Fibroblast of gingiva (primary cell): Measurements from ENCODE around the gene TNIK.

ENCODE experiments used
- DNase-seq: peaks from one replicate; pipeline ENCODE4 v3.0.0-alpha.2; 2011; ENCODE audit warnings: low read depth

Gene TNIK

GRCh38 chr3:171459942-171460724 lies at the start of gene TNIK:
TNIK (minus strand) TSS chr3:171460405; CDS start chr3:171460063, 342 bp downstream.
- DNase-seq, result peak; percentile 51

GRCh38 chr3:171508676-171509075 lies 48.5 kb upstream of the TNIK start:
- DNase-seq, result no peak

- DNase-seq, result no peak
These were observed 48.0 kb upstream of the TNIK start for GRCh38 chr3:171508206-171508605.

- DNase-seq, result no peak
These were observed 46.6 kb upstream of the TNIK start for GRCh38 chr3:171506743-171507319.

- DNase-seq, result no peak
These were observed 45.7 kb upstream of the TNIK start for GRCh38 chr3:171505822-171506333.

GRCh38 chr3:171504376-171504775 lies 44.2 kb upstream of the TNIK start:
- no peak for DNase-seq

GRCh38 chr3:171503817-171504216 lies 43.6 kb upstream of the TNIK start:
- no peak for DNase-seq

- no peak for DNase-seq
These were observed 38.7 kb upstream of the TNIK start for GRCh38 chr3:171498921-171499320.

- no peak for DNase-seq
These were observed 37.3 kb upstream of the TNIK start for GRCh38 chr3:171497468-171497867.

GRCh38 chr3:171495413-171495812 lies 35.2 kb upstream of the TNIK start:
- DNase-seq, result no peak

- no peak for DNase-seq
These were observed 34.4 kb upstream of the TNIK start for GRCh38 chr3:171494457-171495109.

- DNase-seq, result no peak
These were observed 31.2 kb upstream of the TNIK start for GRCh38 chr3:171491361-171491760.

- DNase-seq, result no peak
These were observed 30.7 kb upstream of the TNIK start for GRCh38 chr3:171490901-171491300.

GRCh38 chr3:171489348-171489747 lies 29.1 kb upstream of the TNIK start:
- no peak for DNase-seq

GRCh38 chr3:171488479-171488878 lies 28.3 kb upstream of the TNIK start:
- DNase-seq, result no peak

- no peak for DNase-seq
These were observed 27.2 kb upstream of the TNIK start for GRCh38 chr3:171487382-171487781.

GRCh38 chr3:171485338-171485737 lies 25.1 kb upstream of the TNIK start:
- no peak for DNase-seq

- no peak for DNase-seq
These were observed 20.8 kb upstream of the TNIK start for GRCh38 chr3:171481011-171481410.

- DNase-seq, result no peak
These were observed 20.3 kb upstream of the TNIK start for GRCh38 chr3:171480526-171480925.

- no peak for DNase-seq
These were observed 16.4 kb upstream of the TNIK start for GRCh38 chr3:171476532-171477102.

GRCh38 chr3:171472552-171472951 lies 12.3 kb upstream of the TNIK start:
- DNase-seq, result no peak

- DNase-seq, result no peak
These were observed 10.6 kb upstream of the TNIK start for GRCh38 chr3:171470714-171471227.
